ENCODE measurements around the gene PDXDC1.
"Not testable (repeated sequence)": the region's sequence is repeated elsewhere in the genome, so short reads cannot be mapped to it uniquely, and the experiment has no call there.

Gene PDXDC1

DNA sequence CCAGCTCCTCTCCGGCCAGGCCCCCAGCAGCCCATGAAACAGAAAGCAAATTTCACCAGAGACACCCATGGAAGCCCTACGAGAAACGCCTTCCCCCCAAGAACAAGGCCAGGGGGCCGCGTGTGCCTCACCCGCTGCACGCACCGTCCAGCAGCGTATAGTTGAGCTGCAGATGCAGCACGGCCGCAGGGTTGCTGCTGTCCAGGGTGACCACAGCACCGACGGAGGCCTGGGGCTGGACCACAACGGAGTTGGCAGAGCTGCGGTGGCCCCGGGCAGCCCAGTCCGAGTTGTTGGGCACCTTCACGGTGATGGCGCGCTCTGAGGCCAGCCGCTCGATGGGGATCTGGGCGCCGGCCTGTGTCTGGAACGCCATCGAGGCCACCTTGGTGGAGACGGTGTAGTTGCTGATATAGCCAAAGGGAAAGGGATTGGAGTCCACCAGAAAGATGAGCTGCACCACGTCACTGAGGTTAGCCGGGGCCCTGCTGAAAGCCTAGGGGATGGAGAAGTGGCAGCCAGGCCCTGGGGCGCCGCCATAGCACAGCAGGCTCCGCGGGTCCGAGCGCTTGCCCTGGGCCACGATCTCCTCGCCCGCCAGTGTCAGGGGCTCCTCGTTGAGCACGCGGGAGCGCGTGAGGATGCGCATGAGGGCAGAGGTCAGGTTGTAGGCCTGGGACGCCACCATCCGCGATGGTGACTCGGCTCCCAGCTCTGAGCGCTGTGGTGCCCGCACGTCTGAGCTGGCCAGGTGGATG lies 156.3 kb downstream of the PDXDC1 start:
- not testable (repeated sequence) for DNase-seq

GRCh38 chr16:15132719-15133428 lies 158.0 kb downstream of the PDXDC1 start:
- not testable (repeated sequence) for DNase-seq

GRCh38 chr16:15133554-15133953 lies 158.7 kb downstream of the PDXDC1 start:
- DNase-seq = not testable (repeated sequence)

- DNase-seq = not testable (repeated sequence)
Measured at GRCh38 chr16:15134752-15135482, 160.1 kb downstream of the PDXDC1 start.

DNA sequence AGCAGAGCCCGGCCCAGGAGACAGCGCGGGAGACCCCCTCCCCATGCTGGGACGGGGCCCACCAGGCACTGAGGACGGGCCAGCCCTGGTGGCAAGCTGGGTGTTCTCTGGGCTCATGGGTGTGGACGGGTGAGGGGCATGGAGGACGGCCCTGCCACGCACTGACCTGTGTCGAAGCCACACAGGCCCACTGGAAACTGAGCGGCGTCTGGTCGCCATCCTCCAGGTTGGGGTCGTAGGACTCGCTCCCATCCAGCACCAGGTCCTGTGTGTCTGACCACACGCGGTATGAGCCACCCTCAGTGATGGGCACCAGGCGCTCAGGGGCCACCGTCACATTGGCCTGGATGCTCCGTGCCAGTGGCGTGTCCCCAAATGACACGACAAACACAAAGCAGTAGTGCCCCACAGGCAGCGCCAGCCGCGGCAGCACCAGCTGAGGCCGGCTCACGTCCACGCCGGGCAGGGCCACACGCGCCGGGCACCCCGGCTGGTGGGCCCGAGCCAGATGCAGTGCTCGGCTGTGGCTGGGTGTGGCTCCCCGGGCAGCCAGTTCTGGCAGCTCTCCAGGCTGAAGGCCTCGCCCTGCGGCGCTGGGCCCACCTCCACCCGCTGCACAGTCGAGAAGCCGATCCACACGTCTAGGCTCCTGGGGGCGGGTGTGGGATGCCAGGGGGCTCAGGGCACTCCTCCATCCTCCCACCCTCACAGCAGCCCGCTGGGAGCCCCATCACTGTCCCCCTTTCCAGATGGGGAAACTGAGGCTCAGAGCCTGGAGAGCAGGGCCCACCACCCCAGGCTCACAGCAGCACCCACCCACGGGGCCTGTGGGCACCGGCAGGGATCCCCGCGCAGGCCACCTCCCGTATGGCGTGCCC lies 160.9 kb downstream of the PDXDC1 start:
- DNase-seq = not testable (repeated sequence)

DNA sequence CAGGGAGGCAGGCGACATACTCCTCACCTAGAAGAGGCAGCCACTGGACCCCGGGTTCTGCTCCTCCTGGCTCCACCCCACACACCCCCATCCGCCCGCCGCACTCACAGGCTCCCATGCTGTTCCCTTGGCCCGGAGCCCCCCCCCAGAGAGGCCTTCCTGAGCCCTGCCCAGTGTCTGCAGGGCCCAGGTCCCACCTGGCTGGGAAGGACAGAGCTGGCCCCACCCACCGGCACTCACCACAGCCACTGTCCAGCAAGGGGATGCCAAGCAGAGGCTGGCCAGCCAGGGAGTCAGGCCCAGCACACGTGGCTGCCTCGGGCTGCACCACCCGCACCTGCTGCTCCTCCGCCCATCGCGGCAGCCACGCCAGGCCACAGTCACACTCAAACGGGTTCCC lies 162.7 kb downstream of the PDXDC1 start:
- not testable (repeated sequence) for DNase-seq

- DNase-seq = peak in 25 of 51 donors; percentile 6 to 67 (median 38)
Measured at GRCh38 chr16:15140444-15141365, 165.9 kb downstream of the PDXDC1 start.

- no peak for DNase-seq
Measured at GRCh38 chr16:15141586-15141985, 166.8 kb downstream of the PDXDC1 start.

DNA sequence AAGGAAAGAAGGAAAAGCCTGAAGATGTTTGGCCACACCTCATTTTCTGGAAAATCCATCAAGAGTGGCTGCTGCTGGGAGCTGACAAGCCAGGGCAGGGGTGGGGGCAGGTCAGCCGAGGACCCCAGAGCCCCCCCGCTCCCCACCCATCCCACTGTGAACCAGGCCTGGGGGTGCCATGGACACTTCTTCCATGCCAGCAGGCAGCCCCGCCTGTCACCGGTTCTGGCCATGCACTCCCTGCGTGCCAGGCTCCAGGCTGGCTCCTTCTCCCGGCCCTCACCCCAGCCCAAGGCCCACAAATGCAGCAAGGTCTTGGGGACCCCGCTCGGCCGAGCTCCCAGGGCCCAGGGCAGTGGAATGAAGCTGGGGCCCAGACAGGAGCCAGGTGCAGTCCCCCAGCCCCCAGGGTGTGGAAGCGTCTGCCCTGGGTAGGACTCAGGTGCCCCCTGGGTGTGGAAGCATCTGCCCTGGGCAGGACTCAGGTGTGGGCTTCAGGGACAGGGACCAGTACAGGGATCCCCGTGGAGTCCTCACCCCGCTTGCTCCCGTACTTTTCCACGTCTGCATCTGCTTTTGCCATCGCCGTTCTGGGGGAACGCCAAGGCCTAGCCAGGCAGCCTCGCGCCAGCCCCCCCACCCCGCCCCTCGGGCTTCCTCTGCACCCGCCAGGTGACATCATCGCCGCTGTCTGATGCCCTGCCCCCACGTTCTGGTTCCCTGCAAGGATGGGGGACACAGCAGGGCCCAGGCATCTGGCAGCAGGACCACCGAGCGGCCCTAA lies 167.5 kb downstream of the PDXDC1 start:
- peak in 1 of 51 donors; percentile 27 for DNase-seq

DNA sequence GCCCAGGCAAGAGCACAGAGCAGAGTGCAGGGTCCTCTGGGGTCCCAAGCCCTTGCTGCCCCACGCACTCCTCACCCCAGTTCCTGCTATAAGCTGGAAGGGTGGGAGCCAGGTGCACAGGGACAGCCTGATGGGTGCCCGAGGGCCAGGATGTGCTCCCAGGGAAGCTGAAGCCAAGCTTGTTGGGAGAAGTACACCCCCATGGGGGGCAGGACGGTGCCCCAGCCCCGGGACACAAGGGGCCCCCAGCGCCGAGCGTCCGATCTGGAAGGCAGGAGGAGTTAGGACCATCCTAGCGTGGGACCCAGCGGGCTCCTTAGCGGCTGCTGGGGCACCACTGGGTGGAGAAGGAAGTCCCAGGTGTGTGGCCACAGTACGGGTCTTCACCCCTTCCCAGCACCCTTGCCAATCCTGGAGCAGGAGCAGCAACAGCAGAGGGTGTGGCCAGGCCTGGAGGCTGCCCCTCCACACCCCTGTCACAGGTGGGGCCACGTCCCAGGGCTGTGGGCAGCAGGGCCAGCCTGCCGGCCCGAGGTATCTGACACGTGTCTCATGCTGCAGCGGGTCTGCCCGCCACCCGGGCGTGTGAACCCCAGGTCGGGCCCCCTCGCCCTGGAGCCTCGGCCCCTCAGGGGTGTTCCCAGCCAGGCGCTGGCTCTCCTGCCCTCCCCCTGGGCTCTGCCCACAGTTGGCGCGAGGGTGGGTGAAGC lies 168.2 kb downstream of the PDXDC1 start:
- not testable (repeated sequence) for DNase-seq

- DNase-seq = not testable (repeated sequence)
Measured at GRCh38 chr16:15143601-15144091, 168.8 kb downstream of the PDXDC1 start.

GRCh38 chr16:15144092-15144631 lies 169.3 kb downstream of the PDXDC1 start:
- DNase-seq = peak in 7 of 51 donors; percentile 6 to 53 (median 12)

- peak in 8 of 51 donors; percentile 31 to 75 (median 56) for DNase-seq
Measured at GRCh38 chr16:15144781-15145417, 170.1 kb downstream of the PDXDC1 start.

GRCh38 chr16:15145418-15146263 lies 170.8 kb downstream of the PDXDC1 start:
- DNase-seq = peak in 43 of 51 donors; percentile 31 to 87 (median 71)

DNA sequence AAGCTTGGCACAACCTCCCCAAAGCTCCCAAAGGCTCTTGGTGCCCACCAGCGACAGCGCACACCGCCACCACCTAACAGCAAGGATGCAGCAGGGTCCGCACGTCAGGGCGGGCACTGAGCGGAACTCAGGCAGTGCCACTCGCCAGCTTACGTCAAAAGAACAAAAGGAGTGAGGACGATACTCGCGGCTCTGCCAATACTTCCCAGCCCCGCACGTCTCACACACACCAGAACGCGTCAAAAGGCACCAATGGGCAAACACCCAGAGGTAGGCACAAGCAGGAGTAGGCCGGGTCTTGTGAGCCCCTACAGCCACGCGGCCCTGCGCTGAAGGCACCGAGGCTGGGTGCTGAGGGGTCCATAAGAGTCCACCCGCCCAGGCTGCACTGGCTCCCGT lies 171.4 kb downstream of the PDXDC1 start:
- DNase-seq = peak in 5 of 51 donors; percentile 27 to 51 (median 32)

GRCh38 chr16:15148831-15149230 lies 174.0 kb downstream of the PDXDC1 start:
- not testable (repeated sequence) for DNase-seq

Measured in hypothalamus (tissue), 51 donors.